Astrocyte (in vitro differentiated cells and primary cell): ENCODE data around the gene CT45A7.
"Not testable (repeated sequence)": the region's sequence is repeated elsewhere in the genome, so short reads cannot be mapped to it uniquely, and the experiment has no call there.

Experiments
- EZH2 ChIP-seq: IDR thresholded peaks from 2 replicates; pipeline ENCODE4 v1.6.1; 2012; ENCODE audit warnings: mild to moderate bottlenecking, low read length, inconsistent platforms; ENCODE audit not compliant: insufficient read depth
- TF ChIP-seq, protein P1 (sequence below): IDR thresholded peaks from 2 replicates; pipeline ENCODE4 v1.5.1; 2011; ENCODE audit warnings: low read depth, mild to moderate bottlenecking, inconsistent platforms, low read length, moderate library complexity; ENCODE audit not compliant: insufficient read depth

DNA sequence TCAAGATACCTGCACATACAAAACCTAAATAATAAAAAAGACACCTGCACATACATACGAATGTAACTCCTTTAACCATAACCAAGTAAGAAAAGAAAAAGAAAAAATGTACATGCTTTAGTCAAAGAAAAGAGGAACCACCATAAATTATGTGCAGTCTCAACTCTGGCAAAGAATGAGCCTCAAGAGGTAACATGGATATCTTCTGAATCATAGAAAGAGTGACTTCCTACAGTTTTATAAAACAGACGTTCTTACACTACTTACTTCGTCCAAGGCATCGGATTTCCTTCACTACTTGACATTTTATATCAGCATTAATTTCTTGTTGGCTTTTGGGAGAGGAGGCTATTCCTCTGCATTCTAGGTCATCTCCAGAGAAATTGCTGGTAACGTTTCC, 45.7 kb upstream of the CT45A7 start:
- TF ChIP-seq, protein P1, sequence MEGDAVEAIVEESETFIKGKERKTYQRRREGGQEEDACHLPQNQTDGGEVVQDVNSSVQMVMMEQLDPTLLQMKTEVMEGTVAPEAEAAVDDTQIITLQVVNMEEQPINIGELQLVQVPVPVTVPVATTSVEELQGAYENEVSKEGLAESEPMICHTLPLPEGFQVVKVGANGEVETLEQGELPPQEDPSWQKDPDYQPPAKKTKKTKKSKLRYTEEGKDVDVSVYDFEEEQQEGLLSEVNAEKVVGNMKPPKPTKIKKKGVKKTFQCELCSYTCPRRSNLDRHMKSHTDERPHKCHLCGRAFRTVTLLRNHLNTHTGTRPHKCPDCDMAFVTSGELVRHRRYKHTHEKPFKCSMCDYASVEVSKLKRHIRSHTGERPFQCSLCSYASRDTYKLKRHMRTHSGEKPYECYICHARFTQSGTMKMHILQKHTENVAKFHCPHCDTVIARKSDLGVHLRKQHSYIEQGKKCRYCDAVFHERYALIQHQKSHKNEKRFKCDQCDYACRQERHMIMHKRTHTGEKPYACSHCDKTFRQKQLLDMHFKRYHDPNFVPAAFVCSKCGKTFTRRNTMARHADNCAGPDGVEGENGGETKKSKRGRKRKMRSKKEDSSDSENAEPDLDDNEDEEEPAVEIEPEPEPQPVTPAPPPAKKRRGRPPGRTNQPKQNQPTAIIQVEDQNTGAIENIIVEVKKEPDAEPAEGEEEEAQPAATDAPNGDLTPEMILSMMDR = not testable (repeated sequence)
- not testable (repeated sequence) for TF ChIP-seq EZH2
